Activated CD4-positive, alpha-beta T cell treated with anti-CD3 and anti-CD28 coated beads, Interleukin-2, amount 10 ng/mL, durations not matched to agents 7 days and 5 days (primary cell): ENCODE measurements around the gene LYPD6. TPM values are rescaled to one million over a fixed set of nuclear protein-coding genes. Genes with fewer than 3 reads are reported as not detected.
"Not testable (repeated sequence)": the region's sequence is repeated elsewhere in the genome, so short reads cannot be mapped to it uniquely, and the experiment has no call there.

Source experiments
- CTCF ChIA-PET: fragments of 350-600 bp; sonication (Branson Sonifier 250); formaldehyde crosslinking; loops from one replicate; lab custom pipeline; 2021; ENCODE audit warnings: antibody characterized with exemption; lab: Charles Lee
- POLR2A ChIA-PET: fragments of 350-600 bp; sonication (Branson Sonifier 250); formaldehyde crosslinking; loops from one replicate; lab custom pipeline; 2021; ENCODE audit warnings: antibody characterized with exemption; lab: Charles Lee
- DNase-seq: peaks from one replicate; pipeline ENCODE4 v3.0.0-alpha.2; 2020
- H3K27ac Mint-ChIP-seq: one replicate; pipeline ENCODE4 v1.8.0; 2021; ENCODE audit warnings: mild to moderate bottlenecking, moderate library complexity, mixed read lengths
- H3K27me3 Mint-ChIP-seq: one replicate; pipeline ENCODE4 v1.8.0; 2021; ENCODE audit warnings: mixed read lengths
- H3K36me3 Mint-ChIP-seq: one replicate; pipeline ENCODE4 v1.8.0; 2021; ENCODE audit warnings: low read depth, mixed read lengths
- H3K4me1 Mint-ChIP-seq: one replicate; pipeline ENCODE4 v1.8.0; 2021; ENCODE audit warnings: mixed read lengths
- H3K4me3 Mint-ChIP-seq: one replicate; pipeline ENCODE4 v1.8.0; 2021; ENCODE audit warnings: mild to moderate bottlenecking, moderate library complexity, mixed read lengths
- H3K9me3 Mint-ChIP-seq: one replicate; pipeline ENCODE4 v1.8.0; 2021; ENCODE audit warnings: mixed read lengths
- total RNA-seq, 2 experiments: library from RNA; stranded (reverse); gene quantifications; one replicate each; pipeline ENCODE4 v1.2.3, GENCODE V29; 2021

Gene LYPD6, protein sequence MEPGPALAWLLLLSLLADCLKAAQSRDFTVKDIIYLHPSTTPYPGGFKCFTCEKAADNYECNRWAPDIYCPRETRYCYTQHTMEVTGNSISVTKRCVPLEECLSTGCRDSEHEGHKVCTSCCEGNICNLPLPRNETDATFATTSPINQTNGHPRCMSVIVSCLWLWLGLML
- total RNA-seq: not detected

- no peak within 1 kb of the TSS for H3K27ac Mint-ChIP-seq
Measured at GRCh38 chr2:149330127-149331022, at the start of gene LYPD6. LYPD6 (plus strand) TSS chr2:149330587; CDS start chr2:149437709, 107,122 bp downstream.

GRCh38 chr2:149281441-149281840 is 48.9 kb upstream of the LYPD6 start:
- Mint-ChIP-seq H3K27me3 (peaks cover 2% of the 10 kb centered on the region), H3K4me3 (no peak overlapping the region), H3K9me3 (no peaks in the 10 kb centered on the region), H3K4me1 (no peaks in the 10 kb centered on the region), H3K27ac (no peak overlapping the region), H3K36me3 (no peaks in the 10 kb centered on the region)
- POLR2A ChIA-PET: no interaction called here
- DNase-seq: no peak
- CTCF ChIA-PET: no interaction called here

More at GRCh38 chr2:149330127-149331022, at the start of gene LYPD6:
- Mint-ChIP-seq H3K4me3 (no peak within 1 kb of the TSS), H3K27me3 (peaks cover 54% of the 10 kb centered on the region), H3K4me1 (peaks cover 7% of the 10 kb centered on the region), H3K36me3 (peaks cover 3% of the 10 kb centered on the region), H3K9me3 (no peaks in the 10 kb centered on the region)
- POLR2A ChIA-PET: no interaction called here
- no peak for DNase-seq
- CTCF ChIA-PET: no interaction called here

- Mint-ChIP-seq H3K36me3 (no peaks in the 10 kb centered on the region), H3K27me3 (peaks cover 5% of the 10 kb centered on the region), H3K9me3 (no peaks in the 10 kb centered on the region), H3K4me3 (no peak overlapping the region), H3K4me1 (no peaks in the 10 kb centered on the region), H3K27ac (no peak overlapping the region)
- CTCF ChIA-PET: interaction anchor here (0.6 kb wide), 1 partner anchor 35 kb away, joined by 4 read pairs; no protein-coding TSS in a partner anchor
- DNase-seq: no peak
- POLR2A ChIA-PET: no interaction called here
Measured at GRCh38 chr2:149290662-149291061, 39.7 kb upstream of the LYPD6 start.

- ChIA-PET POLR2A (no interaction called here), CTCF (no interaction called here)
- DNase-seq: no peak
- no peaks in the 10 kb centered on the region for H3K36me3 Mint-ChIP-seq
- H3K4me1 Mint-ChIP-seq: no peaks in the 10 kb centered on the region
- H3K4me3 Mint-ChIP-seq: no peak overlapping the region
- H3K27me3 Mint-ChIP-seq: peaks cover 5% of the 10 kb centered on the region
- H3K9me3 Mint-ChIP-seq: no peaks in the 10 kb centered on the region
- no peak overlapping the region for H3K27ac Mint-ChIP-seq
Measured at GRCh38 chr2:149291881-149292280, 38.5 kb upstream of the LYPD6 start.

GRCh38 chr2:149296031-149296430 is 34.4 kb upstream of the LYPD6 start:
- no peaks in the 10 kb centered on the region for H3K4me1 Mint-ChIP-seq
- no peak for DNase-seq
- ChIA-PET CTCF (no interaction called here), POLR2A (no interaction called here)
- no peak overlapping the region for H3K27ac Mint-ChIP-seq
- H3K4me3 Mint-ChIP-seq: no peak overlapping the region
- H3K36me3 Mint-ChIP-seq: no peaks in the 10 kb centered on the region
- H3K9me3 Mint-ChIP-seq: no peaks in the 10 kb centered on the region
- H3K27me3 Mint-ChIP-seq: peaks cover 3% of the 10 kb centered on the region

GRCh38 chr2:149307014-149307413 is 23.4 kb upstream of the LYPD6 start:
- DNase-seq: no peak
- Mint-ChIP-seq H3K36me3 (no peaks in the 10 kb centered on the region), H3K9me3 (no peaks in the 10 kb centered on the region), H3K4me3 (no peak overlapping the region), H3K27ac (no peak overlapping the region), H3K27me3 (peaks cover 7% of the 10 kb centered on the region), H3K4me1 (no peaks in the 10 kb centered on the region)
- ChIA-PET CTCF (no interaction called here), POLR2A (no interaction called here)

DNA sequence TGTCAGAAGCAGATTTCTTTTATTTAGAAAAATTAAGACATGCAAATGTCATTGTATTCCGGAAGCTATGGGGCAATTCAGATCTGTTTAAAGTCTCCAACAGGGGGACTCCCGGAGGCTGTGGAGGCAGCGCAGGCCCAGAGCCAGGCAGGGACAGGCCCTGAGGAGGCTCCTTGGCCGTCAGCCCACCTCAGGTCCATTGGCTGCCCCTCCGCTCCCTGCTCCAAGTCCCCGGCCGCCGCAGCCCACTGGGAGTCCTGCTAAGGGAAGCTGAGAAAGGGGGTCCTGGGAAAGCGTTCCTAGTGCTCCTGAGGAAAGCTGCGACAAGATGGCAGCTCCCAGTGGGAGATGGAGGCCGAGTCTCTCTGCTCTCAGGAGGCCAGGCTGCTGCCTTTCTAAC is 20.0 kb upstream of the LYPD6 start:
- ChIA-PET POLR2A (no interaction called here), CTCF (interaction anchor here (1.2 kb wide), 1 partner anchor 24 kb away, joined by 5 read pairs; no protein-coding TSS in a partner anchor)

GRCh38 chr2:149312039-149312438 is 18.3 kb upstream of the LYPD6 start:
- H3K36me3 Mint-ChIP-seq: no peaks in the 10 kb centered on the region
- ChIA-PET CTCF (no interaction called here), POLR2A (no interaction called here)
- no peak for DNase-seq
- H3K27ac Mint-ChIP-seq: no peak overlapping the region
- H3K4me1 Mint-ChIP-seq: no peaks in the 10 kb centered on the region
- no peak overlapping the region for H3K4me3 Mint-ChIP-seq
- H3K9me3 Mint-ChIP-seq: no peaks in the 10 kb centered on the region
- peaks cover 15% of the 10 kb centered on the region for H3K27me3 Mint-ChIP-seq

More for the DNA sequence above, 20.0 kb upstream of the LYPD6 start:
- Mint-ChIP-seq H3K4me1 (no peaks in the 10 kb centered on the region), H3K36me3 (no peaks in the 10 kb centered on the region), H3K9me3 (no peaks in the 10 kb centered on the region), H3K27ac (no peak overlapping the region), H3K27me3 (peaks cover 13% of the 10 kb centered on the region), H3K4me3 (no peak overlapping the region)
- no peak for DNase-seq

DNA sequence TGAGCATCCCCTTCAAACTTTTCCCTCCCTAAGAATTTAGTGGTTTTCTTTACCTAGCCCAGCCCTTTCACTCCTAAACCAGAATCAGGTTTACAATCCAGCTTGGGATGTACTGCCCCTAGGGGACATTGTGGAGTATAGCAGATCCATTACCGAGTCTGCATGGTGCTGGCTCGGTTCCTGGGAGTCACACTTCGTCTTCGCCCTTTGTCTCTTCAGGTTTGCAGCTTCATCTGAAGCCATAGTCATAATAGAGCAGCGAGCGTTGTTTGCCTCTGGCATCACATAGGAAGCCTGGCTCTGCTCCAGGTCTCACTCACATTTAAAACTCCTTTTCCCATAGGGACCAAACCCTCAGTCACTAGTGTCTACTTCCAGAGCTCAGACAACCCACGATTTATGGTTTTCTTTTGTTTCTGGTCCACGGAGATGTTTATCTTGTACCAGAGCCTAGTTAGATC is 16.8 kb upstream of the LYPD6 start:
- no peaks in the 10 kb centered on the region for H3K4me1 Mint-ChIP-seq
- DNase-seq: no peak
- H3K27me3 Mint-ChIP-seq: peaks cover 15% of the 10 kb centered on the region
- no peak overlapping the region for H3K4me3 Mint-ChIP-seq
- POLR2A ChIA-PET: no interaction called here
- no peaks in the 10 kb centered on the region for H3K9me3 Mint-ChIP-seq
- CTCF ChIA-PET: interaction anchor here (1.3 kb wide), 1 partner anchor 10 kb away, joined by 3 read pairs; no protein-coding TSS in a partner anchor
- no peaks in the 10 kb centered on the region for H3K36me3 Mint-ChIP-seq
- H3K27ac Mint-ChIP-seq: no peak overlapping the region

DNA sequence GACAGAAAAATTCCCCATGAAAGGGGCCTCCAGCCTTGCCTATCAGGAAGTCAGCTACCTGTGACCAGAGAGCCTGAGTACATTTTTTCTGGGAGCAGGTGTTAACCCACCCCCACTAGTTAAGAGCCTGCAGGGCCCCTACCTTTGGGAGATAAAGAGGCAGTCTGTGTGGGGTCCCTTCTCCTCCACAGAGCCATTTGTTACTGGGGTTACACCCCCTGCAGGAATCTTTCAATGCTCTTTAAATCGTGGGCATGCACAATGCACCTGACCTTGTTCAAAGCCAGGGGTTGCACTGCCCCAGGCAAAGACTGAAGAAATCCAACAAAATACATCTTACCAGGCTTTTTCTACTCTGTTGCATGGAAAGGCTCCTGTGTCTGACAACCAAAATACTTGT is 15.7 kb upstream of the LYPD6 start:
- H3K27me3 Mint-ChIP-seq: peaks cover 15% of the 10 kb centered on the region
- no peaks in the 10 kb centered on the region for H3K4me1 Mint-ChIP-seq

GRCh38 chr2:149315461-149315860 is 14.9 kb upstream of the LYPD6 start:
- Mint-ChIP-seq H3K27ac (no peak overlapping the region), H3K9me3 (no peaks in the 10 kb centered on the region), H3K4me3 (no peak overlapping the region), H3K4me1 (no peaks in the 10 kb centered on the region), H3K27me3 (peaks cover 17% of the 10 kb centered on the region), H3K36me3 (no peaks in the 10 kb centered on the region)
- CTCF ChIA-PET: no interaction called here
- no peak for DNase-seq
- POLR2A ChIA-PET: no interaction called here

More for the DNA sequence above, 15.7 kb upstream of the LYPD6 start:
- ChIA-PET POLR2A (no interaction called here), CTCF (no interaction called here)
- H3K4me3 Mint-ChIP-seq: no peak overlapping the region
- no peak overlapping the region for H3K27ac Mint-ChIP-seq
- no peaks in the 10 kb centered on the region for H3K9me3 Mint-ChIP-seq
- no peak for DNase-seq
- H3K36me3 Mint-ChIP-seq: no peaks in the 10 kb centered on the region

DNA sequence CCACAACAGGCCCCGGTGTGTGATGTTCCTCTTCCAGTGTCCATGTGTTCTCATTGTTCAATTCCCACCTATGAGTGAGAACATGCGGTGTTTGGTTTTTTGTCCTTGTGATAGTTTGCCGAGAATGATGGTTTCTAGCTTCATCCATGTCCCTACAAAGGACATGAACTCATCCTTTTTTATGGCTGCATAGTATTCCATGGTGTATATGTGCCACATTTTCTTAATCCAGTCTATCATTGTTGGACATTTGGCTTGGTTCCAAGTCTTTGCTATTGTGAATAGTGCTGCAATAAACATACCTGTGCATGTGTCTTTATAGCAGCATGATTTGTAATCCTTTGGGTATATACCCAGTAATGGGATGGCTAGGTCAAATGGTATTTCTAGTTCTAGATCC is 11.8 kb upstream of the LYPD6 start:
- CTCF ChIA-PET, H3K36me3 Mint-ChIP-seq, H3K4me3 Mint-ChIP-seq, POLR2A ChIA-PET, H3K27ac Mint-ChIP-seq, DNase-seq, H3K4me1 Mint-ChIP-seq, H3K9me3 Mint-ChIP-seq: not testable (repeated sequence)
- H3K27me3 Mint-ChIP-seq: peaks cover 15% of the 10 kb centered on the region

DNA sequence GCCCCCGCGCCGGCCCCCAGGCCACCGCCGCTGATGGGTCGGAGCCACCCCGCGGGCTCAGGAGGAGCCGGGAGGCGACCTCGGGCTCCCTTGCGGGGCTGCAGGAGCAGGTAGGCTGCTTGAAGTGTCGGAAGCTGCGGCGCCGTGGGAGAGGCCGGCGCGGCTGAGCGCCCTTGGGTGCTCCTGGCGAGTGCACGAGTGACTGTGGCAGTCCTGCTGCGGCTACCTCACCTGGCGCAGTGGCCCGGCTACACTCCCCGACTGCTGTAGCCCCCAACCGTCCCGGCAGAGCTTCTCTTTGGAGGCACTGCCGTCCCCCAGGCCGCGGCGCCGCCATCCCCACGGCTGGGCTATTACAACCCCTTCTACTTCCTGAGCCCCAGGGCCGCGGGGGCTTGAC is 10.0 kb upstream of the LYPD6 start:
- Mint-ChIP-seq H3K36me3 (no peaks in the 10 kb centered on the region), H3K27me3 (peaks cover 14% of the 10 kb centered on the region)
- CTCF ChIA-PET: no interaction called here

More for the DNA sequence above, 10.0 kb upstream of the LYPD6 start:
- Mint-ChIP-seq H3K27ac (no peak overlapping the region), H3K4me1 (no peaks in the 10 kb centered on the region), H3K9me3 (no peaks in the 10 kb centered on the region), H3K4me3 (no peak overlapping the region)
- no peak for DNase-seq
- POLR2A ChIA-PET: no interaction called here
